ENCODE results near the gene FSTL1. TPM values are rescaled to one million over a fixed set of nuclear protein-coding genes. Genes with fewer than 3 reads are reported as not detected.

The FSTL1 gene
- total RNA-seq, 1 donor from 2014 or later, result 221 TPM

DNA sequence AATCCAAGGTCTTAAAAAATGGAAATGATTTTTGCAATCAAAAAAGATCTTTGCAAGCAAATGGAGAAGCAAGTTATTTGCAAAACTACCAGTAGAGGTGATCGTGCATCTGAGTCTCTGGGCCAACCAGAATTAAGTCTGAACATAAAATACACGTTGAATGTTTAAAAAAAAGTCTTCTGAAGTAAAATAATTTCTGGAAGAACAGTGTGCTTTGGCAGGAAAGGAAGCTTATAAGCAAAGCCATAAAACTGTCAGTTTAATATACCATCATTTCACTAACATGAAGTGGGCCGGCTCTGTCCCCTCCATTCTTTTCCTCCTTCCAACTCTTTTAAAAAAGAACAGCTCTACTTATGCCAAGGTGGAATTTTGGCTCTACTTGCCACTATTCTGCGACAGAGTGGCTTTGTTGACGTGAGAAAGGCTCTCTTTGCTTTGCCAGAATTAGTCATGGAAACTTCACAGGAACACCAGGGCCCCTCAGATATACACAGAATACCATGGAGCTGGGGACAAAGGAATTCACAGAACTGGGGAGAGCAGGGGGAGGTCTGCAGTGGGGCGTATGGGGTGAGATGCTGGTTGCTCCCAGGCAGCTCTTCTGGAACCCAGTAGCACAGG, 29.8 kb downstream of the FSTL1 start:
- no peak for DNase-seq

DNA sequence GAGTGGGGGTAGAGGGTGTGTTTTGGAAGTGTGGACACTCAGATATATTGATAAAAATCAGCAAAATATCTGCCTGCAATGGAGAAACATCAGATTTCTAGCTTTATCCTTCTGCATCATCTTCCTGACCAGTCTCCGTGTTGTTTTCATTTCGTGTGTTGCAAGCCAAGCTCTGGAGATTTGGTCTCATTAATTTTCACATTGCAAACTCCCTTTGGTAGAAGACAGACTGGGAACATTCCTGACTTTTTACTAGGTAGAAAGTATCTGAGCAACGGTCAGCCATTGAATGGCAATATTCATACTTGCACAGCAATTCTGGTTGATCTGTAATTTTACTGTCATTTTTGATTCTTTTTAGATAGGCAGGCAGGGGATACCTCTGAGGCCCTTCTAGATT, 30.4 kb downstream of the FSTL1 start:
- Histone ChIP-seq H3K36me3 (no peaks in the 10 kb centered on the region), H3K27me3 (no peaks in the 10 kb centered on the region), H3K9me3 (no peaks in the 10 kb centered on the region), H3K4me1 (peaks cover 57% of the 10 kb centered on the region), H3K27ac (peak overlapping the region; percentile 45), H3K4me3 (no peak overlapping the region)
- TF ChIP-seq, protein P1, sequence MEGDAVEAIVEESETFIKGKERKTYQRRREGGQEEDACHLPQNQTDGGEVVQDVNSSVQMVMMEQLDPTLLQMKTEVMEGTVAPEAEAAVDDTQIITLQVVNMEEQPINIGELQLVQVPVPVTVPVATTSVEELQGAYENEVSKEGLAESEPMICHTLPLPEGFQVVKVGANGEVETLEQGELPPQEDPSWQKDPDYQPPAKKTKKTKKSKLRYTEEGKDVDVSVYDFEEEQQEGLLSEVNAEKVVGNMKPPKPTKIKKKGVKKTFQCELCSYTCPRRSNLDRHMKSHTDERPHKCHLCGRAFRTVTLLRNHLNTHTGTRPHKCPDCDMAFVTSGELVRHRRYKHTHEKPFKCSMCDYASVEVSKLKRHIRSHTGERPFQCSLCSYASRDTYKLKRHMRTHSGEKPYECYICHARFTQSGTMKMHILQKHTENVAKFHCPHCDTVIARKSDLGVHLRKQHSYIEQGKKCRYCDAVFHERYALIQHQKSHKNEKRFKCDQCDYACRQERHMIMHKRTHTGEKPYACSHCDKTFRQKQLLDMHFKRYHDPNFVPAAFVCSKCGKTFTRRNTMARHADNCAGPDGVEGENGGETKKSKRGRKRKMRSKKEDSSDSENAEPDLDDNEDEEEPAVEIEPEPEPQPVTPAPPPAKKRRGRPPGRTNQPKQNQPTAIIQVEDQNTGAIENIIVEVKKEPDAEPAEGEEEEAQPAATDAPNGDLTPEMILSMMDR (IDR thresholded peaks at IDR 0.05), result no peak
- ATAC-seq (no peak), DNase-seq (no peak)
- intact Hi-C loops (cut with DNase I), result no loop called here

More for the DNA sequence above, 29.8 kb downstream of the FSTL1 start:
- H3K36me3 ChIP-seq, result no peaks in the 10 kb centered on the region
- H3K4me3 ChIP-seq, result no peak overlapping the region
- TF ChIP-seq, protein P1 (IDR thresholded peaks at IDR 0.05), result no peak
- no peaks in the 10 kb centered on the region for H3K9me3 ChIP-seq
- intact Hi-C loops (cut with DNase I), result no loop called here
- peak overlapping the region; percentile 45 for H3K27ac ChIP-seq
- no peak for ATAC-seq
- peaks cover 60% of the 10 kb centered on the region for H3K4me1 ChIP-seq
- H3K27me3 ChIP-seq, result no peaks in the 10 kb centered on the region

DNA sequence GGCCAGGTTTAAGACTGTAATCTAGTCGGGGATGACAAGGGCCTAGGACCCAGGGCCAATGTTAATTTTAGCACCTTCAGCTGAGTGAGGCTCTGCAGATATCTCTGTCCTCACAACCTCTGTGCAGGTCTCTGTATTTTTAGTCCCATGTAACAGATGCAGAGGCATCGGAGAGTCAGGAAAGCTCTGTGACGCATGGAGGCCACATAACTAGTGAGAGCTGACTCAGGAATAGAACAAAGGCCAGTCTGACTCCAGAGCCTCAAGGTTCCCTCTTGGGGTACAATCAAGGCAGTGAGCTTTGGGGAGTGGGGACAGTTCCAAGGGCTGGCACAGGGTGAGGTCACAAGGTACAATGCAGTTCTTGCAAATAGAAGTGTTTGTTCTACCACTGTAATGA, 31.0 kb downstream of the FSTL1 start:
- no peak for ATAC-seq
- H3K27me3 ChIP-seq, result no peaks in the 10 kb centered on the region
- no peaks in the 10 kb centered on the region for H3K36me3 ChIP-seq
- intact Hi-C loops (cut with DNase I), result no loop called here
- TF ChIP-seq, protein P1 (IDR thresholded peaks at IDR 0.05), result no peak
- DNase-seq, result no peak
- no peak overlapping the region for H3K4me3 ChIP-seq
- H3K9me3 ChIP-seq, result no peaks in the 10 kb centered on the region
- peaks cover 53% of the 10 kb centered on the region for H3K4me1 ChIP-seq
- H3K27ac ChIP-seq, result no peak overlapping the region

DNA sequence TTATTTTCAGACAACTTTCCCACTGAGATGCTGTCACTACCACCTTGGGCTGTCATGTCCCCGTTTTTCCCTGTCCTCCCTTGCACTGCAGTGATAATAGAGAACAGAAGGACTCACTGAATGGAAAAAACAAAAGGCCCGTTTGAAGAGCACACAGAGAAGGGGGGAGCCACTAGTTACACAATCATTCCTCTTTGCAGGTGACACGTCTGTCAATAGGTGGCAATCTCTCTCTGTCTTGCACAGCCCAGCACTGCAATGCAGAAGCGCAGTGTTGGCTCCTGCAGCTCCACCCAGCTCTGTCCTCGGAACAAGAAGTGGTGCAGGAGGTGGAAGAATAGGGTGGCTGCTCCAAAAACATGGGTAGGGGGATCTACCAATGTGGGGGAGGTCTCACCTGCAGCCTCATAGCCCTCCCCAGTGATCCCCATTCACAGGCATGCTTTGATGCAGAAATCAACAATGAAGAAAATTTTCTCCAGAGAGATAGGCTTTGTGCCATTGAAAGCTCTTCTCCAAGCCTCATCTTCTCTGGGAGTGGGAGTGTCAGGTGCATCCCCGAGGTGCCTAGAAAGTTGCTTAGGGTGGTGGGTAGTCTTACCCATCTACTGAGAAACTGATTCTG, 31.8 kb downstream of the FSTL1 start:
- Histone ChIP-seq H3K27me3 (no peaks in the 10 kb centered on the region), H3K9me3 (no peaks in the 10 kb centered on the region), H3K4me1 (peaks cover 46% of the 10 kb centered on the region), H3K4me3 (no peak overlapping the region), H3K27ac (peak overlapping the region; percentile 80), H3K36me3 (no peaks in the 10 kb centered on the region)
- intact Hi-C loops (cut with DNase I), result no loop called here
- ATAC-seq, result peak; percentile 82
- TF ChIP-seq, protein P1 (IDR thresholded peaks at IDR 0.05), result peak; percentile 50
- peak; percentile 71 for DNase-seq

DNA sequence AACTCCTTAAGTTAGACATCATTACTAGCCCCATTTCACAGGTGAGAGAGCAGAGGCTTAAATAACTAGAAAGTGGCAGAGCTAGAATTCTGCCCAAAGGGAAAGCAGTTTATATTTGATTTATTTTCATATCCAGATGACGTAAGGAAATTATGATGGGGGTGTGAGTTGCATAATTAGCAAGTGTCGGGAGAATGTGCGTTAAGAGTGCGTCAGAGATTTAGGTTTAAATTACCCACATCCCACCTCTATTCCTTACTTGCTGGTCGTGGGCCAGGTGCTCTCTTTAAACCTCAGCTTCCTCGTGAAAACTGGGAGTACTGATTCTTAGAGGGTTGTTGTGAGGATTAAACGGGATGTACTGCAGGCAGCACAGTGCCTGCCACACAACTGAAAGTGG, 32.3 kb downstream of the FSTL1 start:
- H3K27ac ChIP-seq, result peak overlapping the region; percentile 80
- no peaks in the 10 kb centered on the region for H3K9me3 ChIP-seq
- ATAC-seq (no peak), DNase-seq (no peak)
- no peak overlapping the region for H3K4me3 ChIP-seq
- intact Hi-C loops (cut with DNase I), result no loop called here
- no peaks in the 10 kb centered on the region for H3K36me3 ChIP-seq
- H3K4me1 ChIP-seq, result peaks cover 41% of the 10 kb centered on the region
- TF ChIP-seq, protein P1 (IDR thresholded peaks at IDR 0.05), result no peak
- no peaks in the 10 kb centered on the region for H3K27me3 ChIP-seq
